ENCODE measurements around the gene LRP1B. TPM values are rescaled to one million over a fixed set of nuclear protein-coding genes. Genes with fewer than 3 reads are reported as not detected.

The LRP1B gene
- total RNA-seq, 1 donor from 2014 or later = not detected

DNA sequence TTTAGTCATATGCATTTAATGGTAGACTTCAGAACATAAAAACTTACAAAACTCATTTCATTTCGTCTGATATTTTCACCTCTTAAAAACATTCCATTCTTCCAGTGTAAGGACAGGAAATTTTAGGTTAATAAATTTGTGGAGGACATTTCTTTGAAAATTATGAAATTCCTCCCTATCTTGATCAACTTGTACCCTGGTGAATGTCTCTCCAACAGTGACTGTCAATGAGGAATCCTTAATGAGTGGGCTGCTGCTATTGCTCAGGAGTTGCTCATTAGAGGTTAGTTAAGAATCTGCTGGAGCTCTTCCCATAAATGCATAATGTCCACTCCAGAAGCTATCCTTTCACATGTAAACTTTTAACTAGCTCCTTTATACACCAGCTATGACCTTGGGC, 69.1 kb downstream of the LRP1B start:
- Mint-ChIP-seq H3K27me3 (no peaks in the 10 kb centered on the region), H3K4me3 (no peak overlapping the region), H3K36me3 (ENCODE audit: low read depth) (no peaks in the 10 kb centered on the region), H3K9me3 (no peaks in the 10 kb centered on the region), H3K4me1 (no peaks in the 10 kb centered on the region), H3K27ac (no peak overlapping the region)
- ChIA-PET CTCF (no interaction called here), POLR2A (no interaction called here)
- intact Hi-C loops (cut with micrococcal nuclease) = no loop called here
- DNase-seq (no peak), ATAC-seq (ENCODE audit: low read depth) (no peak)
- TF ChIP-seq, protein P1, sequence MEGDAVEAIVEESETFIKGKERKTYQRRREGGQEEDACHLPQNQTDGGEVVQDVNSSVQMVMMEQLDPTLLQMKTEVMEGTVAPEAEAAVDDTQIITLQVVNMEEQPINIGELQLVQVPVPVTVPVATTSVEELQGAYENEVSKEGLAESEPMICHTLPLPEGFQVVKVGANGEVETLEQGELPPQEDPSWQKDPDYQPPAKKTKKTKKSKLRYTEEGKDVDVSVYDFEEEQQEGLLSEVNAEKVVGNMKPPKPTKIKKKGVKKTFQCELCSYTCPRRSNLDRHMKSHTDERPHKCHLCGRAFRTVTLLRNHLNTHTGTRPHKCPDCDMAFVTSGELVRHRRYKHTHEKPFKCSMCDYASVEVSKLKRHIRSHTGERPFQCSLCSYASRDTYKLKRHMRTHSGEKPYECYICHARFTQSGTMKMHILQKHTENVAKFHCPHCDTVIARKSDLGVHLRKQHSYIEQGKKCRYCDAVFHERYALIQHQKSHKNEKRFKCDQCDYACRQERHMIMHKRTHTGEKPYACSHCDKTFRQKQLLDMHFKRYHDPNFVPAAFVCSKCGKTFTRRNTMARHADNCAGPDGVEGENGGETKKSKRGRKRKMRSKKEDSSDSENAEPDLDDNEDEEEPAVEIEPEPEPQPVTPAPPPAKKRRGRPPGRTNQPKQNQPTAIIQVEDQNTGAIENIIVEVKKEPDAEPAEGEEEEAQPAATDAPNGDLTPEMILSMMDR (IDR thresholded peaks at IDR 0.05) = no peak

DNA sequence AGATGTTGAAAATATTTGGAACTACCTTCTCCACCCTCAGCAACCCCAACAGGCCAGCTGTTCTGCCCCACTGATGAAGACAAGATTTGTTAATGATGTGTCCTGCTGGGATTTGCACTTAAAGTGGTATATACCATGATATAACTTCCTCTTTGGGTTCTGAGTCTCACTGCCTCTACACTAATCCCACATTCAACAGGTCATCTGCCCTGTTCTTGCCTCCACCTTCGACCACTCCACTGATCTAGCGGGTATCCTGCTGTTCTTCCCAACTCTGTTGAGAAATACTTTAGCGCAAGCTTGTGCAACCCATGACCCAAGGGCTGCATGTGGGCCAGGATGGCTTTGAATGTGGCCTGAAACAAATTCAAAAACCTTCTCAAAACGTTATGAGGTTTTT, 72.7 kb downstream of the LRP1B start:
- no peak for DNase-seq
- H3K4me1 Mint-ChIP-seq = no peaks in the 10 kb centered on the region

DNA sequence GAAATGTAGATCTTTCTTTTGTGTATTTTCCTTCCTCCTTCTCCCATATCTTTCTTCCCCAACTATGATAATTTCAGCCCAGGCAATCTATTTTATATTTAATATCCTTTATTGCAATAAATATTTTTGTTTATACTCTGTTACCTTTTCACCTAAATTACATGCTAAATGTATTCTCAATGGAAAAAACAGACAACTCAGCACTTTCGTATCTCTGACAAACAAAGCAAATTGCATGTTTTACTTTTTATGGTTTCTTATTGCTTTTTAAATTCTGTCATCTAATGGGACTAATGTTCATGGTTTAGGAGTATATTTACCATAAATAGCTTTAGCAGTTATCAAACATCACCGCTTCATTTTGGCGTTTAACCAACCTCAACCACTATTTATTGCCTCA, 74.0 kb downstream of the LRP1B start:
- ATAC-seq (ENCODE audit: low read depth) (no peak), DNase-seq (no peak)
- Mint-ChIP-seq H3K9me3 (no peaks in the 10 kb centered on the region), H3K36me3 (ENCODE audit: low read depth) (no peaks in the 10 kb centered on the region), H3K27ac (no peak overlapping the region), H3K27me3 (no peaks in the 10 kb centered on the region), H3K4me3 (no peak overlapping the region), H3K4me1 (no peaks in the 10 kb centered on the region)
- TF ChIP-seq, protein P1 (IDR thresholded peaks at IDR 0.05) = no peak
- CTCF ChIA-PET = no interaction called here
- POLR2A ChIA-PET = no interaction called here
- intact Hi-C loops (cut with micrococcal nuclease) = no loop called here

More for the DNA sequence above, 72.7 kb downstream of the LRP1B start:
- no peaks in the 10 kb centered on the region for H3K27me3 Mint-ChIP-seq
- ATAC-seq (ENCODE audit: low read depth) = no peak
- no peaks in the 10 kb centered on the region for H3K36me3 Mint-ChIP-seq (ENCODE audit: low read depth)
- no peak overlapping the region for H3K27ac Mint-ChIP-seq
- H3K4me3 Mint-ChIP-seq = no peak overlapping the region
- CTCF ChIA-PET = no interaction called here
- no peaks in the 10 kb centered on the region for H3K9me3 Mint-ChIP-seq
- TF ChIP-seq, protein P1 (IDR thresholded peaks at IDR 0.05) = no peak
- POLR2A ChIA-PET = no interaction called here
- intact Hi-C loops (cut with micrococcal nuclease) = no loop called here

DNA sequence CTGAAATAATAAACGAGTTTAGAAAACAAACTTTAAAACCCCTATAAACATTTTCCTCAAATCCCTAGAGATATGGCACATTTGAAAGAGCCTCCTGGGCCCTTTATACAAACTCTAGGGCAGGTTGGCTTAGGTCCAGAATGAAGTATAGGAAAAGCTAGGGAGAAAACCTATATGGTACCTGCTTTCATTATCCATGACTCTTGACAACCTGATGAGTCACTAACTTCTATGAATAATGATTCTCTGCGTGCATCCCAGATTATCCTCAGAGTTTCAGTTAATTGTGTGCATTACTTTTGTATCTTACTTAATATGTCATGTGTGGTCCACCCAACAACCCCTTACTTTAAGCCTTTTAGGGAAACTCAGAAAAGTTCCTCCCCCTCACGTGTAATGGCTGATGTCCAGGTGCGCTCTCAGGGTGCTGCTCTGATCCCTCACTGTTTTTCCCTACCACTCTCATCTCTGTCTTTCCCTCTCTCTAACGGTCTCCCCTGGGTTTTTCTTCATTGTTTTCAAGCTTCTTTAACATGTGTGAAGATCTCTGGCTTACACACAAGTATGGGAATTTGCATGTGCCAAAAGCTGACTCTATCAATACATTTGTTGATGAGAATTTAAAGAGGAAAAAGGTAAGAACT, 78.5 kb downstream of the LRP1B start:
- no peak for DNase-seq

DNA sequence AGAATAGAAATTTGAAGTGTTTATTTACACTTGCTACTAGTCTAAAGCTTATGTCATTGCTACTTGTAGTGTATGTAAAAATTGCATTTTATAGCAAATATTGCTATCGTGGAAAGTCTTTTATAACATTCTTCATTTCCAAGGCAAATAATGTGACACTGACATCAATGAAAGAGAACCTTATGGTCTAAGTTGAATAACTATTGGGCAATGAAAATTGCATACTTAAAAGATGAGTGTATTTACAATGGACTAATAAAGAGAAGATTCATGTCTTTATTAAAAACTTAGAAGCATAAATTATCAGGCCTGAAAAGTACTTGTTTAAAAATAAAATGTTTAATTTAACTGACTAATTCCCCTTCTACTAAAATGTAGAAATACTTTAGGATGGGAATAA, 82.2 kb downstream of the LRP1B start:
- TF ChIP-seq, protein P1 (IDR thresholded peaks at IDR 0.05) = no peak
- H3K27me3 Mint-ChIP-seq = no peaks in the 10 kb centered on the region
- no peaks in the 10 kb centered on the region for H3K36me3 Mint-ChIP-seq (ENCODE audit: low read depth)
- DNase-seq (no peak), ATAC-seq (ENCODE audit: low read depth) (no peak)
- intact Hi-C loops (cut with micrococcal nuclease) = no loop called here
- no peak overlapping the region for H3K4me3 Mint-ChIP-seq
- CTCF ChIA-PET = no interaction called here
- POLR2A ChIA-PET = no interaction called here
- H3K4me1 Mint-ChIP-seq = no peaks in the 10 kb centered on the region
- H3K9me3 Mint-ChIP-seq = no peaks in the 10 kb centered on the region
- no peak overlapping the region for H3K27ac Mint-ChIP-seq

More for the DNA sequence above, 78.5 kb downstream of the LRP1B start:
- no peaks in the 10 kb centered on the region for H3K27me3 Mint-ChIP-seq
- ATAC-seq (ENCODE audit: low read depth) = no peak
- TF ChIP-seq, protein P1 (IDR thresholded peaks at IDR 0.05) = no peak
- no peaks in the 10 kb centered on the region for H3K36me3 Mint-ChIP-seq (ENCODE audit: low read depth)
- no peak overlapping the region for H3K4me3 Mint-ChIP-seq
- POLR2A ChIA-PET = no interaction called here
- H3K27ac Mint-ChIP-seq = no peak overlapping the region
- H3K4me1 Mint-ChIP-seq = no peaks in the 10 kb centered on the region
- H3K9me3 Mint-ChIP-seq = no peaks in the 10 kb centered on the region
- intact Hi-C loops (cut with micrococcal nuclease) = no loop called here
- CTCF ChIA-PET = no interaction called here

All from activated B cell treated with CpG ODN at 0.5 μM for 24 hours (primary cell).